ENCODE results near the gene NFILZ.
"Not testable (repeated sequence)": the region's sequence is repeated elsewhere in the genome, so short reads cannot be mapped to it uniquely, and the experiment has no call there.

Gene NFILZ

GRCh38 chr19:8611877-8612806 lies 18.3 kb upstream of the NFILZ start:
- DNase-seq: no peak

- no peak for DNase-seq
These were observed 17.6 kb upstream of the NFILZ start for GRCh38 chr19:8612807-8613171.

DNA sequence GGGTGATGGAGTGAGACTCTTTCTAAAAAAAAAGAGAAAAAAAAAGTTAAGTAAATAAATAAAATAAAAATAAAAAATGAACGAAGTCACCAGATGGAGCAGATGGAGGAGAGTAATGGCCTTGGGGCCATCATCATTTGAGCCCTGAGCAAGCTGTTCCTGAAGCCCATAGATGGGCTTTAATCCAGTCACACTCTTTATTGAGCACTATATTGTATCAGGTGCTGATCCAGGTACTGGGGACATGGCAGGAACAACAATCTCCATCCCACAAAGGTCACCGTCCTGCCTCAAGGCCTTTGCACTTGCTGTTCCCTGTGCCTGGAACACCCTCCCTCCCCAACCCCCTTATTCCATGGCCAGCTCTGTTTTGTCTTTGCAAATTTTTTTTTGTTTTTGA lies 16.0 kb upstream of the NFILZ start:
- DNase-seq: no peak

DNA sequence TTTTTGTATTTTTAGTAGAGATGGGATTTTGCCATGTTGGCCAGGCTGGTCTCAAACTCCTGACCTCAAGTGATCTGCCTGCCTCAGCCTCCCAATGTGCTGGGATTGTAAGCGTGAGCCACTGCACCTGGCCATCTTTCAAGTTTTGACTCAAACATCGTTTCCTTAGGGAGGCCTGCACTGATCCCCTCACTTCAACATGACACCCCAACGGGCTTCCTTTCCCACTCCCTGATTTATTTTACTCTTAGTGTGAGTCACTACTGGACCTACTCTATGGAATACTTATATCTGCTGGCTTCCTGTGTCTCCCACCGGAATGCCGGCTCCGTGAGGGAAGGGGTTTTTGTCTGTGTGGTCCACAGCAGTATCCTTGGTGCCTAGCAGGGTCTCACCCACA lies 15.4 kb upstream of the NFILZ start:
- DNase-seq: no peak

- DNase-seq: no peak
These were observed 14.4 kb upstream of the NFILZ start for GRCh38 chr19:8615813-8616596.

GRCh38 chr19:8616861-8617260 lies 13.6 kb upstream of the NFILZ start:
- DNase-seq: no peak

- not testable (repeated sequence) for DNase-seq
These were observed 13.1 kb upstream of the NFILZ start for GRCh38 chr19:8617325-8617724.

DNA sequence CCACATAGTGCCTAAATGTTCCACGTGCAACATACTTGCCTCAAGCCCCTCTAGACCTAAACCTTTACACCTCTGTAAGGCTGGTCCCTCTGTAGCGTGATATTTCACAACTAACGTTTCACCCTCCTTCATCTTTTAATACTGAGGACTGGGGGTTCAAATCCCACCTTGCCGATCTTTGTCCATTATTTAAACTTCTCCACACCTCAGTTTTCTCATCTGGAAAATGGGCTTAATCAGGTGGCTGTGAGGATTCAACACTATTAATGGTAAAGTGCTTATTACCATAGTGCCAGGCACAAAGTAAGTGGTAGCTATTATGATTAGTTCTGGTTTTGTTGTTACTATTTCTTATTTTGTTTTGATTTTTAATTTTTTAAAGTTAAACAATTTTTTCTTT lies 12.4 kb upstream of the NFILZ start:
- DNase-seq: no peak

GRCh38 chr19:8618751-8619150 lies 11.7 kb upstream of the NFILZ start:
- DNase-seq: no peak

GRCh38 chr19:8622886-8623285 lies 7.5 kb upstream of the NFILZ start:
- not testable (repeated sequence) for DNase-seq

DNA sequence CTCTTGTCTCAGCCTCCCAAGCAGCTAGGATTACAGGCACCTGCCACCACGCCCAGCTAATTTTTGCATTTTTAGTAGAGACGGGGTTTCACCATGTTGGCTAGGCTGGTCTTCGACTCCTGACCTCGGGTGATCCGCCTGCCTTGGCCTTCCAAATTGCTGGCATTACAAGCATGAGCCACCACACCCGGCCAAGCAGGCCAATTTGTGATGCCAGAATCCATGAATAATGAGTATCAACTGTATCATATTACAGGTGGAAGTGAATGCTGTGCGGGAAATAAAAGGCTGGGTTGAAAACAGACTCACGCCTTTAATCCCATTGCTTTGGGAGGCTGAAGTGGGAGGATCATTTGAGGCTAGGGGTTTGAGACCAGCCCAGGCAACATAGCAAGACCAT lies 3.6 kb upstream of the NFILZ start:
- no peak for DNase-seq

GRCh38 chr19:8629184-8629583 lies 1.2 kb upstream of the NFILZ start:
- no peak for DNase-seq

- no peak for DNase-seq
These were observed 477 bp downstream of the NFILZ start for GRCh38 chr19:8630796-8631424.

DNA sequence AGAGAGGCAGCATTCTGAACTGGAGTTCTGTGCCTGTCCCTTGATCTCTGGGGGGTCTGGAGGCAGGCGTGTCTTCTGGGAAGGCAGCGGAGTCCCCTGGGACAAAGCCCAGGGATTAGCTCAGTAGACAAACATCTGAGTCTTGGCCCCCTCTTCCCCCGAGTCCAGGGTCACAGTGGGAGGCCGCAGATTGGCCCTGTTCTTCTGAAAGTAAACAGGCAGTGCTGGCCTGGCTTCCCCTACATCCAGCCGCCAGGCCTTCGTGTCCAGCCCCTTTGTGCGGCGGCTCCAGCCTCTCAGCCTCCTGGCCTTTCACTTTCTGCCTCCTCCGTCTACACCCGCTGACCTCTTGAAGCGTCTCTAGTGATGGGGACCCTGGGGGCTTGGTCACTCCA lies 989 bp downstream of the NFILZ start:
- DNase-seq: no peak

- no peak for DNase-seq
These were observed 5.0 kb downstream of the NFILZ start for GRCh38 chr19:8635422-8635821.

DNA sequence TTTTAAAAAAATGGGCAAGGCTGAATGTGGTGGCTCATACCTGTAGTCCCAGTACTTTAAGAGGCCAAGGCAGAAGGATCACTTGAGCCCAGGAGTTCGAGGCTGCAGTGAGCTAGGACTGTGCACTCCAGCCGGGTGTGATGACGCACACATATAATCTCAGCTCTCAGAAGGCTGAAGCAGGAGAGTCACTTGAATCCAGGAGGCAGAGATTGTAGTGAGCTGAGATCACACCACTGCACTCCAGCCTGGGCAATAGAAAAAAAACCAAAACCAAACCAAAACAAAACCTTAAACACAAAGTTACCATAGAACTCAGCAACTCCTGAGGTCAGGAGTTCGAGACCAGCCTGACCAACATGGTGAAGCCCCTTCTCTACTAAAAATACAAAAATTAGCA lies 6.6 kb downstream of the NFILZ start:
- not testable (repeated sequence) for DNase-seq

GRCh38 chr19:8638078-8638619 lies 7.7 kb downstream of the NFILZ start:
- DNase-seq: no peak

DNA sequence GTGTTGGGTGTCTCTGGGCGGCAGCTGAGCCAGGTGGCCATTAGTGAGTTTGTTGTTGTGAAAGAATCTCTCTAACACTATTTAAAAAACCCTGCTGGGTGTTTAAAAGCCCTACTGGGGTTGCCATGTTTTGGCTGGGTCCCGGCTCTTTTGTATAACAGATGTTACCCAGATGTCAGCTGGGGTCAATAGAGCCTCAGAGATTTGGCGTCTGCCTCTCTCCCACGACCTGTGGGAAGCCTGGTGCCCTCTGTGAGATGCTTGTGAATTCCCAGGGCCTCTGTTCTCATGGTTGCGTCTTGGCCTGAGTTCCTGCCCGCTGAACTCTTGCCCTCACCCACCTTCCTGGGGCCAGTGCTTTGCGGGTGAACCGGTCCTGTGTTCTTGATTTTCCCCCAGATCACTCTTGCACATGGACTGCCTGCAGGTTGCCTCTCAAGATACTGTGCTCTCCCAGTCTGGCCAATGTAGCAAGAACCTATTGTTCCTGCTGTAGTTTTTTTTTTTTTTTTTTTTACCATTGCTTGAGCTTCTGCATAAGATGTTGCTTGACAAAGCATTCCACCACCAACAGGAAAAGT lies 9.5 kb downstream of the NFILZ start:
- no peak for DNase-seq

DNA sequence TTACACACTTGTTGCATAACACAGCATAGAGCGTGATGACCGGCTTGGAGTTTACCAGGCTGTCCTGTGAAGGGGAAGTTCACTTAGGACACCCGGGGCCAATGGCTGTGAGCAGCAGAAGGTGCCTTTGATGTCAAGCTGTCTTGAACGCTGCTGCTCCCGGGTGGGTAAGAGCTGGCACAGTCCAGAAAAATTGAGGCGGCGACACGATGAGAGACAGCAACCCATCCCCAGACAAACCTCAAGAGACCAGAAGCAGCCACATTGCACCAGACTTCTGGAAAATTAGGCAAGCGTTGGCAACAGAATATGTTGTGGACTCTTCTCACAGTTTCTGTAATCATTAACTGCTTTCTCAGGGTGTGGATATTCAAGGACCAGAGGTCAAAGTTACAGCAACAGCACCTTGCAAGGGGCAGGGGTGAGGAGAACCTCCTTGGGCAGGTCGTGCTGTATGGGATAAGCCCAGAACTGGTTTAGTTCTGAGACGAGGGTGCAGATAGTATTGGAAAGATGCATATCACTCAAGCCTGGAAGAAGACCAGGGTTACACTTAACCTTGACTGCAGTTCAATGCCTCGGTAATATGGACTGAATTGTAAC lies 10.1 kb downstream of the NFILZ start:
- DNase-seq: no peak

GRCh38 chr19:8641221-8641907 lies 10.9 kb downstream of the NFILZ start:
- no peak for DNase-seq

DNA sequence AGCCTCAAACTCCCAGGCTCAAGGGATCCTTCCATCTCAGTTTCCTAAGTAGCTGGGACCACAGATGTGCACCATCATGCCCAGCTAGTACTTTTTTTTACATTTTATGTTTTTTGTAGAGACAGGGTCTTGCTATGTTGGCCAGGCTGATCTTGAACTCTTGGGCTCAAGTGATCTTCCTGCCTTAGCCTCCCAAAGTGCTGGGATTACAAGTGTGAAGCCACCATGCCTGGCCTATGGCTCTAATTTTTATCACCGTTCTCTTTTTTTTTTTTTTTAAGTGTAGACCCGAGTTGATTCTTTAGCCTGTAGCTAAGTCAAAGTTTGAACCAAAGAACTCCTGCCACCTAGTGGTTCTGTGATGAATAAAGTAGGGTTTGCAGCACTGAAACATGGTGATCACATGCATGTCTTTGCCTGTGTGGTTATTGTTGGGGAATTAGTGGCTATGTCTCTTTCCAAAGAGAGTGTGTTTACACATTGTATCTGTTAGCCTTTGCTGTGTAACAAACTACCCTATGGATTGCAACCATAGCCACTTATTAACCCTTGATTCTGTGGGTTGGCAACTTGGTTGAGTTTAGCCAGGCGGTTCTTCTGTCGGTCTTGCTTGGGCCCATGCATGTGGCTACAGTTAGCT lies 11.6 kb downstream of the NFILZ start:
- DNase-seq: no peak

Data from NCI-H1048 (cell line).